Caco-2 (cell line): Measurements from ENCODE around the gene TBC1D17. TPM values are rescaled to one million over a fixed set of nuclear protein-coding genes. Genes with fewer than 3 reads are reported as not detected.
A peak's percentile ranks its signal among the peaks of the same experiment; 100 is the strongest.

Experiments used
- BruUV-seq: library from RNA; stranded (reverse); fragments of 400-500 nt; replicated peaks from 2 replicates; lab custom pipeline; 2021; lab: Mats Ljungman, UMichigan
- CTCF ChIA-PET: fragments of 300-600 bp; sonication (Branson Sonifier 250); formaldehyde crosslinking; loops from one replicate; lab custom pipeline; 2022; ENCODE audit warnings: antibody characterized with exemption; lab: Charles Lee
- POLR2A ChIA-PET: fragments of 300-600 bp; sonication (Branson Sonifier 250); formaldehyde crosslinking; loops from one replicate; lab custom pipeline; 2022; ENCODE audit warnings: antibody characterized with exemption; lab: Charles Lee
- DNase-seq, 2 experiments: peaks; one replicate each; pipeline versions ENCODE4 v3.0.0 to v3.0.0-alpha.2; 2020 to 2022
- H3K27me3 ChIP-seq: replicated peaks from 2 replicates; pipeline ENCODE4 v1.6.0; 2011; ENCODE audit warnings: low read length; ENCODE audit not compliant: control insufficient read depth, insufficient read depth
- H3K36me3 ChIP-seq: 2 replicates; pipeline ENCODE4 v1.5.1; 2011; ENCODE audit warnings: low read length; ENCODE audit not compliant: control insufficient read depth, insufficient read depth
- H3K4me1 ChIP-seq: fragments of 250-450 bp; sonication (Bioruptor Pico); 2 replicates; pipeline ENCODE4 v1.5.1; 2020; ENCODE audit warnings: mild to moderate bottlenecking
- H3K4me3 ChIP-seq: 2 replicates; pipeline ENCODE4 v1.5.1; 2011; ENCODE audit warnings: low read depth, mild to moderate bottlenecking, control low read depth, low read length
- H3K9me3 ChIP-seq: fragments of 250-450 bp; sonication (Bioruptor Pico); 2 replicates; pipeline ENCODE4 v1.5.1; 2020; ENCODE audit warnings: mild to moderate bottlenecking, moderate library complexity
- H3K27ac Mint-ChIP-seq: one replicate; pipeline ENCODE4 v1.8.0; 2022; ENCODE audit warnings: mixed read lengths; ENCODE audit not compliant: unreplicated experiment
- H3K27me3 Mint-ChIP-seq: one replicate; pipeline ENCODE4 v1.8.0; 2022; ENCODE audit warnings: mixed read lengths; ENCODE audit not compliant: insufficient read depth, unreplicated experiment
- H3K36me3 Mint-ChIP-seq: one replicate; pipeline ENCODE4 v1.8.0; 2022; ENCODE audit warnings: mild to moderate bottlenecking, mixed read lengths; ENCODE audit not compliant: insufficient read depth, unreplicated experiment
- H3K4me1 Mint-ChIP-seq: one replicate; pipeline ENCODE4 v1.8.0; 2022; ENCODE audit warnings: low read depth, mixed read lengths; ENCODE audit not compliant: unreplicated experiment
- H3K4me3 Mint-ChIP-seq: one replicate; pipeline ENCODE4 v1.8.0; 2022; ENCODE audit warnings: mild to moderate bottlenecking, moderate library complexity, mixed read lengths; ENCODE audit not compliant: unreplicated experiment
- H3K9me3 Mint-ChIP-seq: one replicate; pipeline ENCODE4 v1.8.0; 2022; ENCODE audit warnings: mixed read lengths; ENCODE audit not compliant: unreplicated experiment
- intact Hi-C: fragments of 100-400 bp; cut with micrococcal nuclease; formaldehyde crosslinking; loops from one replicate; pipeline ENCODE4 v1.10.0; 2022; ENCODE audit not compliant: unreplicated experiment
- total RNA-seq: library from RNA; stranded (reverse); gene quantifications from 2 replicates; pipeline ENCODE4 v1.2.3, GENCODE V29; 2022
- TF ChIP-seq, protein P1 (sequence below), 2 experiments: fragments of 200-600 bp in 1 of 2; IDR thresholded peaks; 1 replicate in 1 of 2; 2 replicates in 1 of 2; pipeline versions ENCODE4 v1.5.1 to v1.8.0; 2011 to 2022; ENCODE audit warnings: antibody characterized with exemption in 1 of 2, control low read depth in 1 of 2, inconsistent platforms in 1 of 2, low read depth in 1 of 2, low read length in 1 of 2, mild to moderate bottlenecking in 1 of 2, moderate library complexity in 1 of 2; ENCODE audit not compliant: insufficient read depth in 1 of 2, severe bottlenecking in 1 of 2, unreplicated experiment in 1 of 2

Gene TBC1D17
- total RNA-seq, 1 experiment from 2014 or later = 55.3 TPM

DNA sequence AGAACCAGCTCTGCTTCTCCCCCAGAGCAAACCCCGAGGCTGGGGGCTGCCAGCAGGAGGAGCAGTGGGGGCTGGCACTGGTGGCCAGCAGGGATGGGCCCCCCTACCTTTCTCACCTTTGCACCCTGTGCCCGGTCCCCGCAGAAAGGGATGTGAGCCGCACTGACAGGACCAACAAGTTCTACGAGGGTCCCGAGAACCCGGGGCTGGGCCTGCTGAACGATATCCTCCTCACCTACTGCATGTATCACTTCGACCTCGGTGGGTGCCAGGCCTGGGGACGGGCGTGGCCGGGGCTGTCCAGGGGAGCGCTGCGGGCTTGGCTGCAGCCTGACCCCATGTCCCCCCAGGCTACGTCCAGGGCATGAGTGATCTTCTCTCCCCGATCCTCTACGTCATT lies 6.6 kb downstream of the TBC1D17 start:
- Histone ChIP-seq H3K4me1 (peaks cover 4% of the 10 kb centered on the region), H3K4me3 (no peak overlapping the region), H3K9me3 (0 out of 2 replicates have a peak, but pooled peaks cover 4% of the 10 kb centered on the region), H3K36me3 (peaks cover 12% of the 10 kb centered on the region), H3K27me3 (no peaks in the 10 kb centered on the region)
- peaks cover 36% of the 10 kb centered on the region for H3K36me3 Mint-ChIP-seq
- ChIA-PET CTCF (interaction anchor here (0.6 kb wide), 1 partner anchor 166 kb away, joined by 5 read pairs; no protein-coding TSS in a partner anchor), POLR2A (no interaction called here)
- H3K4me3 Mint-ChIP-seq = no peak overlapping the region
- H3K4me1 Mint-ChIP-seq = no peaks in the 10 kb centered on the region
- H3K27me3 Mint-ChIP-seq = no peaks in the 10 kb centered on the region
- no TSS peak for BruUV-seq
- DNase-seq = peak in 1 of 2 experiments; percentile 31
- intact Hi-C loops = no loop called here
- H3K27ac Mint-ChIP-seq = no peak overlapping the region
- H3K9me3 Mint-ChIP-seq = no peaks in the 10 kb centered on the region
- TF ChIP-seq, protein P1, sequence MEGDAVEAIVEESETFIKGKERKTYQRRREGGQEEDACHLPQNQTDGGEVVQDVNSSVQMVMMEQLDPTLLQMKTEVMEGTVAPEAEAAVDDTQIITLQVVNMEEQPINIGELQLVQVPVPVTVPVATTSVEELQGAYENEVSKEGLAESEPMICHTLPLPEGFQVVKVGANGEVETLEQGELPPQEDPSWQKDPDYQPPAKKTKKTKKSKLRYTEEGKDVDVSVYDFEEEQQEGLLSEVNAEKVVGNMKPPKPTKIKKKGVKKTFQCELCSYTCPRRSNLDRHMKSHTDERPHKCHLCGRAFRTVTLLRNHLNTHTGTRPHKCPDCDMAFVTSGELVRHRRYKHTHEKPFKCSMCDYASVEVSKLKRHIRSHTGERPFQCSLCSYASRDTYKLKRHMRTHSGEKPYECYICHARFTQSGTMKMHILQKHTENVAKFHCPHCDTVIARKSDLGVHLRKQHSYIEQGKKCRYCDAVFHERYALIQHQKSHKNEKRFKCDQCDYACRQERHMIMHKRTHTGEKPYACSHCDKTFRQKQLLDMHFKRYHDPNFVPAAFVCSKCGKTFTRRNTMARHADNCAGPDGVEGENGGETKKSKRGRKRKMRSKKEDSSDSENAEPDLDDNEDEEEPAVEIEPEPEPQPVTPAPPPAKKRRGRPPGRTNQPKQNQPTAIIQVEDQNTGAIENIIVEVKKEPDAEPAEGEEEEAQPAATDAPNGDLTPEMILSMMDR (IDR thresholded peaks at IDR 0.05; ENCODE audit: insufficient read depth in 1 of 2, low read depth in 1 of 2, low read length in 1 of 2, severe bottlenecking in 1 of 2, unreplicated experiment in 1 of 2) = no peak

DNA sequence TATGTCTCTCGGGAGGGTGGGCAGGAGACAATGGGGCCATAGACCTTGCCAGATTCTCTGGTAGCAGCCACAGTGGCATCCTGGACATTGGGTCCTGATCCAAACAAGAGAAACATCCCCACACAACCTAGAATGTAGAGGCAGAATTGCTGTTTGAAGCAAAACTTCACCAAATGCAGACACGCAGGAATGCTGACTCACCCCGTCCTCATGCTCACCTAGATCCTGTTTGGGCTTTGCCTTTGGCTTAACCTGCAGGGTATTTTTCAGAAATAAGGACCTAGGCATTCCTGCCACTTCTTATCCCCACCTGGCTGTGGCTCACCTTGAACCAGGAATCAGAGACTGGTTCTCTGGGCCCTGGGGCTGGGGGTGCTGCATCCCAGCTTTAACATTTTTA lies 7.3 kb downstream of the TBC1D17 start:
- no peaks in the 10 kb centered on the region for H3K27me3 Mint-ChIP-seq
- 0 out of 2 replicates have a peak, but pooled peaks cover 4% of the 10 kb centered on the region for H3K9me3 ChIP-seq
- intact Hi-C loops = no loop called here
- TF ChIP-seq, protein P1 (IDR thresholded peaks at IDR 0.05; ENCODE audit: insufficient read depth in 1 of 2, low read depth in 1 of 2, low read length in 1 of 2, severe bottlenecking in 1 of 2, unreplicated experiment in 1 of 2) = no peak
- H3K36me3 Mint-ChIP-seq = peaks cover 40% of the 10 kb centered on the region
- no peak for DNase-seq
- CTCF ChIA-PET = no interaction called here
- POLR2A ChIA-PET = no interaction called here
- H3K36me3 ChIP-seq = peaks cover 11% of the 10 kb centered on the region
- H3K4me1 ChIP-seq = peaks cover 9% of the 10 kb centered on the region
- H3K4me3 ChIP-seq = no peak overlapping the region
- no peak overlapping the region for H3K4me3 Mint-ChIP-seq
- H3K27ac Mint-ChIP-seq = no peak overlapping the region
- H3K4me1 Mint-ChIP-seq = no peaks in the 10 kb centered on the region
- no peaks in the 10 kb centered on the region for H3K9me3 Mint-ChIP-seq
- BruUV-seq = no TSS peak
- H3K27me3 ChIP-seq = no peaks in the 10 kb centered on the region

GRCh38 chr19:49887037-49887664 lies 9.6 kb downstream of the TBC1D17 start:
- Mint-ChIP-seq H3K4me3 (no peak overlapping the region), H3K36me3 (peaks cover 53% of the 10 kb centered on the region), H3K9me3 (no peaks in the 10 kb centered on the region), H3K27me3 (no peaks in the 10 kb centered on the region), H3K27ac (no peak overlapping the region), H3K4me1 (no peaks in the 10 kb centered on the region)
- ChIA-PET POLR2A (no interaction called here), CTCF (no interaction called here)
- peaks cover 4% of the 10 kb centered on the region; the same call in 1 of the 2 replicates for H3K36me3 ChIP-seq
- H3K9me3 ChIP-seq = 0 out of 2 replicates have a peak, but pooled peaks cover 4% of the 10 kb centered on the region
- no peak for DNase-seq
- H3K27me3 ChIP-seq = no peaks in the 10 kb centered on the region
- peaks cover 12% of the 10 kb centered on the region for H3K4me1 ChIP-seq
- BruUV-seq = no TSS peak
- H3K4me3 ChIP-seq = no peak overlapping the region
- TF ChIP-seq, protein P1 (IDR thresholded peaks at IDR 0.05; ENCODE audit: insufficient read depth in 1 of 2, low read depth in 1 of 2, low read length in 1 of 2, severe bottlenecking in 1 of 2, unreplicated experiment in 1 of 2) = no peak
- intact Hi-C loops = no loop called here
